Testis (tissue), 3 donors: ENCODE data around the gene CTDSPL. TPM values are rescaled to one million over a fixed set of nuclear protein-coding genes. Genes with fewer than 3 reads are reported as not detected.

Source experiments
- DNase-seq: peaks from one replicate; pipeline ENCODE4 v3.0.0-alpha.2; 2019
- H3K27ac ChIP-seq, 2 donors: fragments of 200-600 bp; sonication (generic); one replicate each; pipeline ENCODE4 v1.5.1; 2019
- H3K27me3 ChIP-seq: fragments of 200-600 bp; sonication (generic); one replicate; pipeline ENCODE4 v1.5.1; 2019
- H3K36me3 ChIP-seq: fragments of 200-600 bp; sonication (generic); one replicate; pipeline ENCODE4 v1.5.1; 2017; ENCODE audit warnings: low read depth; ENCODE audit errors: missing control alignments
- H3K4me1 ChIP-seq: fragments of 200-600 bp; sonication (generic); one replicate; pipeline ENCODE4 v1.5.1; 2019
- H3K4me3 ChIP-seq, 2 donors: fragments of 200-600 bp; sonication (generic); one replicate each; pipeline ENCODE4 v1.5.1; 2017 to 2019
- H3K9me3 ChIP-seq: fragments of 200-600 bp; sonication (generic); one replicate; pipeline ENCODE4 v1.5.1; 2017
- POLR2A ChIP-seq: fragments of 450-650 bp; IDR thresholded peaks from one replicate; pipeline ENCODE4 v1.6.1; 2017; ENCODE audit warnings: antibody characterized with exemption, mild to moderate bottlenecking, moderate library complexity
- WGBS, 2 donors: methylation state at CpG; one replicate each; pipeline ENCODE4 v1.1.5; 2018; 5-methylcytosine and 5-hydroxymethylcytosine counted together
- intact Hi-C: fragments of 100-400 bp; cut with DNase I; formaldehyde crosslinking; loops from one replicate; pipeline ENCODE4 v1.15.1; 2023; ENCODE audit warnings: low total_unique reads
- polyA plus RNA-seq: library from polyadenylated mRNA; stranded (reverse); fragments of 350-450 nt; fragmentation: Illumina TruSeq; extraction: RNeasy Lipid Tissue Mini Kit (QIAGEN cat#74804); gene quantifications from one replicate; pipeline ENCODE4 v1.2.3, GENCODE V29; 2014; ENCODE audit warnings: low read depth, low replicate concordance; ENCODE audit not compliant: insufficient read depth
- total RNA-seq, 2 donors: library from RNA; depleted of rRNA; stranded (reverse); fragments of >200 nt; gene quantifications; one replicate each; pipeline ENCODE4 v1.2.3, GENCODE V29; 2016
- TF ChIP-seq, protein P1 (sequence below), 3 experiments: fragments of 450-650 bp in 2 of 3; fragments of 200-600 bp in 1 of 3; sonication (generic) in 1 of 3; IDR thresholded peaks; one replicate each; pipeline ENCODE4 v1.5.1; 2016 to 2019; ENCODE audit warnings: antibody characterized with exemption in 3 of 3, mild to moderate bottlenecking in 2 of 3, moderate library complexity in 1 of 3

The CTDSPL gene
- total and polyA plus RNA-seq, 3 donors from 2014 or later: 24.4 to 43.0 (median 32.4) TPM

GRCh38 chr3:37856381-37856780, 5.3 kb upstream of the CTDSPL start:
- WGBS, 2 donors: 55 to 77% methylated on average over 1 to 2 of the region's 2 CpGs
- no peaks in the 10 kb centered on the region for H3K36me3 ChIP-seq
- no peaks in the 10 kb centered on the region for H3K27me3 ChIP-seq
- TF ChIP-seq, protein P1, sequence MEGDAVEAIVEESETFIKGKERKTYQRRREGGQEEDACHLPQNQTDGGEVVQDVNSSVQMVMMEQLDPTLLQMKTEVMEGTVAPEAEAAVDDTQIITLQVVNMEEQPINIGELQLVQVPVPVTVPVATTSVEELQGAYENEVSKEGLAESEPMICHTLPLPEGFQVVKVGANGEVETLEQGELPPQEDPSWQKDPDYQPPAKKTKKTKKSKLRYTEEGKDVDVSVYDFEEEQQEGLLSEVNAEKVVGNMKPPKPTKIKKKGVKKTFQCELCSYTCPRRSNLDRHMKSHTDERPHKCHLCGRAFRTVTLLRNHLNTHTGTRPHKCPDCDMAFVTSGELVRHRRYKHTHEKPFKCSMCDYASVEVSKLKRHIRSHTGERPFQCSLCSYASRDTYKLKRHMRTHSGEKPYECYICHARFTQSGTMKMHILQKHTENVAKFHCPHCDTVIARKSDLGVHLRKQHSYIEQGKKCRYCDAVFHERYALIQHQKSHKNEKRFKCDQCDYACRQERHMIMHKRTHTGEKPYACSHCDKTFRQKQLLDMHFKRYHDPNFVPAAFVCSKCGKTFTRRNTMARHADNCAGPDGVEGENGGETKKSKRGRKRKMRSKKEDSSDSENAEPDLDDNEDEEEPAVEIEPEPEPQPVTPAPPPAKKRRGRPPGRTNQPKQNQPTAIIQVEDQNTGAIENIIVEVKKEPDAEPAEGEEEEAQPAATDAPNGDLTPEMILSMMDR (IDR thresholded peaks at IDR 0.05): no peak
- TF ChIP-seq POLR2A: no peak
- intact Hi-C loops: loop anchor here (10.0 kb wide), 1 partner anchor 148 kb away; no protein-coding TSS in a partner anchor
- H3K9me3 ChIP-seq: no peaks in the 10 kb centered on the region
- H3K27ac ChIP-seq: peak overlapping the region in 1 of 2 donors; percentile 44
- peaks cover 14% of the 10 kb centered on the region for H3K4me1 ChIP-seq
- H3K4me3 ChIP-seq: no peak overlapping the region
- peak; percentile 51 for DNase-seq

DNA sequence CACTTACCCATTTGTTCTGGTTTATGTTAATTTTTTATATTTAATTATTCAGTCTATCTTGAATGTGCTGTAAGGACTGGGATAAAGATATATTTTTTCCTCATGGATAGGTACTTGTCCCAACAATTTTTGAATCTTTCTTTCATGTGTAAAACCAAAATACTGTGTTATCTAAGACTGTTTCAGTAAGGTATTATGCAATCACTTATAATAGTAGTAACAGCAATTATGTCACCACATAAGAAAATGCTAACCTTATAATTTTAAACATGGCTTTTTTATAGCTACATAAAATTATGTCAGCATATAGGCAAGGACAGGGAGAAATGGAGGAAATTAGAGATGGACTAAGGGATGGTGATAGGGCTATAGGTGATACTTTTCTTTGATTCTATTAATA, 2.9 kb upstream of the CTDSPL start:
- DNase-seq: no peak
- peaks cover 17% of the 10 kb centered on the region for H3K4me1 ChIP-seq
- no peaks in the 10 kb centered on the region for H3K27me3 ChIP-seq
- H3K9me3 ChIP-seq: no peaks in the 10 kb centered on the region
- no peaks in the 10 kb centered on the region for H3K36me3 ChIP-seq
- intact Hi-C loops: loop anchor here (10.0 kb wide), 1 partner anchor 146 kb away; no protein-coding TSS in a partner anchor
- TF ChIP-seq, protein P1 (IDR thresholded peaks at IDR 0.05): no peak
- H3K4me3 ChIP-seq: no peak overlapping the region
- H3K27ac ChIP-seq: no peak overlapping the region

- Histone ChIP-seq H3K27ac (peak overlapping the region; percentile 71 to 93), H3K36me3 (no peaks in the 10 kb centered on the region), H3K27me3 (no peaks in the 10 kb centered on the region), H3K9me3 (no peaks in the 10 kb centered on the region), H3K4me3 (no peak overlapping the region), H3K4me1 (peaks cover 20% of the 10 kb centered on the region)
- DNase-seq: no peak
- intact Hi-C loops: loop anchor here (10.0 kb wide), 1 partner anchor 145 kb away; no protein-coding TSS in a partner anchor
- WGBS, 2 donors: 57 to 73% methylated on average over 2 of the region's 2 CpGs
- TF ChIP-seq, protein P1 (IDR thresholded peaks at IDR 0.05): no peak
- no peak for TF ChIP-seq POLR2A
Observed at GRCh38 chr3:37859354-37859753, 2.3 kb upstream of the CTDSPL start.

DNA sequence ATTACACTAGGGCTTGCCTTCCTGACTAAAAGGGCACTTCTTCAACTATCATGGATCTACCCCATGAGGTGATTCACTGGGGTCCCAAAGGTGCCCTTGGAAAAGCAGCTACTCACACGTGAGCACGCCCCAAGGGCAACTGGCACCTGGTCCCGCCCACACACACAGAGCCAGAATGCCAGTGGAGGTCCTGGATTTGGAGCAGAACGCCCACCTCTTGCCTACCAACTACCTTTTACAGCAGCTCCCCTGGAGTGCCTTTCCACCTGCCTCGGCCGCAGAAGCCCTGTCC, 1.8 kb upstream of the CTDSPL start:
- no peaks in the 10 kb centered on the region for H3K27me3 ChIP-seq
- peaks cover 20% of the 10 kb centered on the region for H3K4me1 ChIP-seq
- no peaks in the 10 kb centered on the region for H3K9me3 ChIP-seq
- H3K4me3 ChIP-seq: peak overlapping the region; percentile 66 to 72
- H3K36me3 ChIP-seq: no peaks in the 10 kb centered on the region
- 55 to 60% methylated on average over 6 of the region's 6 CpGs for WGBS, 2 donors
- H3K27ac ChIP-seq: peak overlapping the region; percentile 71 to 93
- DNase-seq: no peak
- intact Hi-C loops: loop anchor here (10.0 kb wide), 1 partner anchor 145 kb away; no protein-coding TSS in a partner anchor
- TF ChIP-seq POLR2A: no peak
- TF ChIP-seq, protein P1 (IDR thresholded peaks at IDR 0.05): no peak

- Histone ChIP-seq H3K27me3 (no peaks in the 10 kb centered on the region), H3K36me3 (no peaks in the 10 kb centered on the region), H3K4me1 (peaks cover 12% of the 10 kb centered on the region), H3K9me3 (no peaks in the 10 kb centered on the region), H3K27ac (peak overlapping the region; percentile 77 to 83), H3K4me3 (peak overlapping the region; percentile 72 to 77)
- intact Hi-C loops: no loop called here
- DNase-seq: peak; percentile 56
- WGBS, 2 donors: 4 to 6% methylated on average over 15 to 23 of the region's 38 CpGs
- TF ChIP-seq, protein P1 (IDR thresholded peaks at IDR 0.05): no peak
- TF ChIP-seq POLR2A: no peak
Observed at GRCh38 chr3:37862219-37862902, 681 bp downstream of the CTDSPL start.
